Colonic mucosa (tissue), 4 donors: Measurements from ENCODE around the gene RANBP6. TPM values are rescaled to one million over a fixed set of nuclear protein-coding genes. Genes with fewer than 3 reads are reported as not detected.

Experiments
- DNase-seq: peaks from one replicate; pipeline ENCODE4 v3.0.0-alpha.2; 2020
- H3K27ac ChIP-seq: fragments of 200-600 bp; one replicate; pipeline ENCODE4 v1.8.0; 2021
- H3K27me3 ChIP-seq: fragments of 200-600 bp; one replicate; pipeline ENCODE4 v1.8.0; 2021
- H3K36me3 ChIP-seq: fragments of 200-600 bp; one replicate; pipeline ENCODE4 v1.8.0; 2021
- H3K4me1 ChIP-seq: fragments of 200-600 bp; one replicate; pipeline ENCODE4 v1.8.0; 2021; ENCODE audit warnings: mild to moderate bottlenecking
- H3K4me3 ChIP-seq: fragments of 200-600 bp; one replicate; pipeline ENCODE4 v1.8.0; 2021
- H3K9ac ChIP-seq, 2 donors: one replicate each; pipeline ENCODE4 v1.7.0; 2013; ENCODE audit warnings: control low read depth in 2 of 2, low read depth in 2 of 2, low read length in 2 of 2
- H3K9me3 ChIP-seq: fragments of 200-600 bp; one replicate; pipeline ENCODE4 v1.8.0; 2021
- CTCF ChIP-seq: fragments of 200-600 bp; IDR thresholded peaks from one replicate; pipeline ENCODE4 v1.8.0; 2022; ENCODE audit warnings: antibody characterized with exemption, mild to moderate bottlenecking
- intact Hi-C: fragments of 100-400 bp; cut with DNase I; formaldehyde crosslinking; loops from one replicate; pipeline ENCODE4 v1.14.1; 2022
- total RNA-seq, 2 donors: library from RNA; stranded (reverse); fragmentation: NEBNext Ultra II Directional in 1 of 2; extraction: Animal tissue kit (Norgen Biotek cat#: 25700) in 1 of 2; gene quantifications; one replicate each; pipeline ENCODE4 v1.2.1, GENCODE V29; 2021
- donor health status: healthy.
- donor health status: DM: no; HTN: no; CAD: no.
- donor health status: DM: no; HTN: no; CAD: no.

The RANBP6 gene
- total RNA-seq, 2 donors from 2014 or later, result 6.7 to 9.9 TPM

- Histone ChIP-seq H3K4me1 (no peaks in the 10 kb centered on the region), H3K36me3 (no peaks in the 10 kb centered on the region), H3K4me3 (no peak overlapping the region), H3K9ac (no peak overlapping the region), H3K9me3 (no peaks in the 10 kb centered on the region), H3K27me3 (no peaks in the 10 kb centered on the region), H3K27ac (no peak overlapping the region)
- DNase-seq, result no peak
- no peak for TF ChIP-seq CTCF
- intact Hi-C loops, result loop anchor here (5.0 kb wide), 2 partner anchors 165 to 255 kb away; no protein-coding TSS in a partner anchor
Measured at GRCh38 chr9:6052293-6052919, 37.0 kb upstream of the RANBP6 start.

GRCh38 chr9:6051511-6051950 lies 36.1 kb upstream of the RANBP6 start:
- Histone ChIP-seq H3K27ac (no peak overlapping the region), H3K9ac (no peak overlapping the region), H3K4me1 (no peaks in the 10 kb centered on the region), H3K4me3 (no peak overlapping the region), H3K27me3 (no peaks in the 10 kb centered on the region), H3K36me3 (no peaks in the 10 kb centered on the region), H3K9me3 (no peaks in the 10 kb centered on the region)
- intact Hi-C loops, result loop anchor here (5.0 kb wide), 2 partner anchors 164 to 256 kb away; no protein-coding TSS in a partner anchor
- TF ChIP-seq CTCF, result no peak
- no peak for DNase-seq

DNA sequence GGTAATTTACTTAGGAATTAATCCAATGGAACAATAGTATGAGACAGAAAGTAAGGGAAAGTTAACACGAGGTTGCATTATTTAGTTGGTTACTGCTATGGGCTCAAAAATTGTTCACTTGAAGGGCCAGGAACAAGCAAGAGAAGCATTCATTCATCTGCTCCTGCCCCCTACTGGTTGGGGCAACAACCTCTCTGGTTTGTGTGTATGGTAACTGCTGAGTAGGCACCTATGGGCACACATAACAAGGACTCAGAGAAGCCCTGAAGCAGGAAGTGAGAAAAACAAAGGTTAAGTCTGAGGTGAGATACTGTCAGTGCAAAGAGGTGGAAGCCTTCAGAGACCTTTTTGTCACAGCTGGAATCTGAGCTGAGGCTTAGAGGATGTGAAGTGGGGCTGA lies 34.4 kb upstream of the RANBP6 start:
- intact Hi-C loops, result loop anchor here (5.0 kb wide), 2 partner anchors 162 to 258 kb away; no protein-coding TSS in a partner anchor
- Histone ChIP-seq H3K9me3 (no peaks in the 10 kb centered on the region), H3K36me3 (no peaks in the 10 kb centered on the region), H3K4me3 (no peak overlapping the region), H3K27me3 (no peaks in the 10 kb centered on the region), H3K4me1 (no peaks in the 10 kb centered on the region), H3K9ac (no peak overlapping the region), H3K27ac (no peak overlapping the region)
- peak; percentile 45 for DNase-seq
- TF ChIP-seq CTCF, result peak; percentile 20

GRCh38 chr9:6048039-6048438 lies 32.6 kb upstream of the RANBP6 start:
- H3K4me1 ChIP-seq, result no peaks in the 10 kb centered on the region
- no peak for DNase-seq
- no peak overlapping the region for H3K9ac ChIP-seq
- H3K9me3 ChIP-seq, result no peaks in the 10 kb centered on the region
- TF ChIP-seq CTCF, result no peak
- H3K4me3 ChIP-seq, result no peak overlapping the region
- intact Hi-C loops, result no loop called here
- no peaks in the 10 kb centered on the region for H3K36me3 ChIP-seq
- no peaks in the 10 kb centered on the region for H3K27me3 ChIP-seq
- H3K27ac ChIP-seq, result peak overlapping the region; percentile 17

DNA sequence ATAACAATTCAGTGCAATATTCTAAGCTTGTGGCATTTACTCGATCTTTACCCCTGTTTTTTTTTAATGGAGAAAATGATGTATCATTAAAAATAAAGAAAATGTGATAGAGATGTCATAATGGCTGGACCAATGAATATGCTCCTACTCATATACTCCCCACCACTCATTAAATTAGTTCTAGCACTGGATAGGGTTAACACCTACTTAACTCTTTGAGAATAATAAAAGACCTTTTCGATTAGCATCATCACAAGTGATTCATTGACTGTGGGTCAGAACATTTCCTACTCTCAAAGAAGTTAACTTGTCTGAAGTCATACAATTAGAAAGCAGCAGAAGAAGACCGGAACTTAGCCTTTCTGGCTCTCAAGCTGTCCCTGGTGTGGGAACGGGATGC lies 31.6 kb upstream of the RANBP6 start:
- Histone ChIP-seq H3K9me3 (no peaks in the 10 kb centered on the region), H3K27ac (no peak overlapping the region), H3K27me3 (no peaks in the 10 kb centered on the region), H3K4me1 (no peaks in the 10 kb centered on the region), H3K36me3 (no peaks in the 10 kb centered on the region), H3K9ac (no peak overlapping the region), H3K4me3 (no peak overlapping the region)
- intact Hi-C loops, result no loop called here
- TF ChIP-seq CTCF, result no peak
- DNase-seq, result no peak
